Memory B cell (primary cell): ENCODE data around the gene CDC20.
"Not testable (repeated sequence)": the region's sequence is repeated elsewhere in the genome, so short reads cannot be mapped to it uniquely, and the experiment has no call there.

Experiments used
- ATAC-seq: fragments of 150-1000 bp; cut with Tn5 transposase; 2 replicates; pipeline ENCODE4 v1.10.0; 2021; ENCODE audit warnings: low read depth, mild to moderate bottlenecking, moderate library complexity
- DNase-seq, 2 donors: peaks; one replicate each; pipeline ENCODE4 v3.0.0; 2022; ENCODE audit warnings: low spot score in 2 of 2
- H3K27ac Mint-ChIP-seq: one replicate; pipeline ENCODE4 v1.8.0; 2022; ENCODE audit warnings: mild to moderate bottlenecking, moderate library complexity, mixed read lengths
- H3K27me3 Mint-ChIP-seq: one replicate; pipeline ENCODE4 v1.8.0; 2022; ENCODE audit warnings: mixed read lengths
- H3K36me3 Mint-ChIP-seq: one replicate; pipeline ENCODE4 v1.8.0; 2022; ENCODE audit warnings: mild to moderate bottlenecking, mixed read lengths
- H3K4me1 Mint-ChIP-seq: one replicate; pipeline ENCODE4 v1.8.0; 2022; ENCODE audit warnings: mixed read lengths
- H3K4me3 Mint-ChIP-seq: one replicate; pipeline ENCODE4 v1.8.0; 2022; ENCODE audit warnings: mild to moderate bottlenecking, moderate library complexity, mixed read lengths
- H3K9me3 Mint-ChIP-seq: one replicate; pipeline ENCODE4 v1.8.0; 2022; ENCODE audit warnings: mixed read lengths

CDC20 gene

DNA sequence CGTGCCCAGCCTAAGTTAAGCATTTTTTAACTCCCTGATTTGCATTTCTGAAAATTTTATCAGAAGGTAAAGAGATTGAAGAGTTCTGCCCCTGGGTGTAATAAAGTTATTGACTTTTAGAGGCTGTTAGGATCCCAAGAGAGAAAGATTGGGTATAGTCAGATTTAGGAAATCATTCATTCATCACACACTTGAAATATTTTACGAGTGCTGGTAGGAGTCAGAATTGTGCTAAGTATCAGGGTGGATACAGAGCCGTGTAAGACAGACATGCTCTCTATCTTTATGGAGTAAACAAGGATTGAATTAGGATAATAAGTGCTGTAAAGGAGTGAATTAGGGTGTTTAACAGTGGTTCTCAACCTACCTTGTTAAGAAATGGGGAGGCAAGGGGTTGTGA lies 33.9 kb downstream of the CDC20 start:
- Mint-ChIP-seq H3K27me3 (no peaks in the 10 kb centered on the region), H3K4me3 (no peak overlapping the region), H3K27ac (no peak overlapping the region), H3K36me3 (peaks cover 13% of the 10 kb centered on the region), H3K4me1 (peaks cover 38% of the 10 kb centered on the region), H3K9me3 (no peaks in the 10 kb centered on the region)
- DNase-seq (no peak), ATAC-seq (no peak)

DNA sequence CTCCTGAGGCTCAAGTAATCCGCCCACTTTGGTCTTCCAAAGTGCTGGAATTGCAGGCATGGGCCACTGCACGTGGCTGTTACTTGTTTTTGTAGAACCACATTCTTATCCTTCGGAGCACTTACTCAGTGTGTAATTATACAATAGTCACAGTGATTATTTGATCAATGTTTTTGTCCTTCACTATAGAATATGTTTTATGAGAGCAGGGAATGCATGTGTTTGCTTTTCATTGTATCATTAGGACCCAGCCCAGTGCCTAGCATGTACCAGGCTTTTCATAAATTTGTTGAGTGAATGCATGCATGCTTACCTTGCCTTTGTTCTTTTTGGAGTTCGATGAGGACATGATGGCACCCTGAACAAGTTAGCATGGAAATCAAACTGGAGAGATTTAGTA lies 36.7 kb downstream of the CDC20 start:
- DNase-seq (no peak), ATAC-seq (no peak)
- no peaks in the 10 kb centered on the region for H3K27me3 Mint-ChIP-seq
- no peak overlapping the region for H3K27ac Mint-ChIP-seq
- H3K36me3 Mint-ChIP-seq: peaks cover 13% of the 10 kb centered on the region
- H3K4me3 Mint-ChIP-seq: no peak overlapping the region
- H3K4me1 Mint-ChIP-seq: peaks cover 21% of the 10 kb centered on the region
- no peaks in the 10 kb centered on the region for H3K9me3 Mint-ChIP-seq

DNA sequence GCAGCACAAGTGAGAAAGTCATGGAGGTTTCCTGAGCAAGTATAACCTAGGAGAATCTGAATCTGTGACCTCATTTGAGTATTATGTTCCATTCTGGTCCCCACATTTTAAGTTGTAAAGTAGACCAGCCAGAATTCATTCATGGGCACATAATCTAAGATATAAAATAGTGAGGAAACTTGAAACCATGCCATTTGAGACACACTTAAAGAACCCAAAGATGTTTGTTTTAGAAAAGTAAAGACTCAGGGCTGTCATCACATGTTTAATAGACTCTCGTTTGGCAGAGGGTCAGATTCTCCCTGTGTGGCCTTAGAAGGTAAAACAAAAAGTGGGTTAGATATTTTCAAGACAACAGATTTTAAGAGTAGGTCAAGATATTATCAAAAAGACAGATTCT lies 37.3 kb downstream of the CDC20 start:
- Mint-ChIP-seq H3K36me3 (peaks cover 13% of the 10 kb centered on the region), H3K9me3 (no peaks in the 10 kb centered on the region), H3K4me3 (no peak overlapping the region), H3K4me1 (peaks cover 19% of the 10 kb centered on the region), H3K27ac (no peak overlapping the region), H3K27me3 (no peaks in the 10 kb centered on the region)
- no peak for ATAC-seq
- DNase-seq: no peak

DNA sequence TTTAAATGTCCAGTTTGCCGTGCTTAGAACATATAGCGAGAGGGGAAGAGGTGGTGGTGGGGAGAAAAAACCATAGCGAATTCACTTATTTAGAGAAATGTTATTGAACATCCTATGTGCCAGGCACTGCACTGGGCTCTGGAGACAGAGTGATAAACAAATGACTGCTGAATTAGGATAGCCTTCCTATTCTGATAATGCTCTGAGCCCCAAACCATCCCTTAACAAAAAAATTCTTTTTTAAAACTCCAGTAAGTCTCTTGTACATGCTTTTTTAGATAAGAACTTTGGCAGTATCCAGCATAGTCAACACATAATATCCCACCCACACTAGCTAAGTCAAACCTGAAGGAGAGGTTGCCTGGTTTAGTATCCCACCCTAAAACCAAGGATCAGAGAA lies 39.4 kb downstream of the CDC20 start:
- ATAC-seq (no peak), DNase-seq (no peak)
- Mint-ChIP-seq H3K36me3 (peaks cover 22% of the 10 kb centered on the region), H3K4me1 (peaks cover 18% of the 10 kb centered on the region), H3K27me3 (no peaks in the 10 kb centered on the region), H3K4me3 (no peak overlapping the region), H3K9me3 (no peaks in the 10 kb centered on the region), H3K27ac (peak overlapping the region; percentile 20)

DNA sequence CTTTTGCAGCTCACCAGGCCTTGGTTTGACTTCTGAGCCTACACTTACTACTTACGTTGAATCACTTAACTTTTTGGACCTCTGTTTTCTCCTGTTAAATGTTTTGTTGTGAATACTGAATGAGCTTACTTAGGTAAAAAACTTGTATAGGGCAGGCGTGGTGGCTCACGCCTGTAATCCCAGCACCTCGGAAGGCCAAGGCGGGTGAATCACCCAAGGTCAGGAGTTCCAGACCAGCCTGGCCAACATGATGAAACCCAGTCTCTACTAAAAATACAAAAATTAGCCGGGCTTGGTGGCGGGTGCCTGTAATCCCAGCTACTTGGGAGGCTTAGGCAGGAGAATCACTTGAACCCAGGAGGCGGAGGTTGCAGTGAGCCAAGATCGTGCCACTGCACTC lies 41.7 kb downstream of the CDC20 start:
- not testable (repeated sequence) for ATAC-seq, H3K9me3 Mint-ChIP-seq, H3K27me3 Mint-ChIP-seq, H3K27ac Mint-ChIP-seq, DNase-seq, H3K4me3 Mint-ChIP-seq
- Mint-ChIP-seq H3K4me1 (peaks cover 10% of the 10 kb centered on the region), H3K36me3 (peaks cover 27% of the 10 kb centered on the region)

DNA sequence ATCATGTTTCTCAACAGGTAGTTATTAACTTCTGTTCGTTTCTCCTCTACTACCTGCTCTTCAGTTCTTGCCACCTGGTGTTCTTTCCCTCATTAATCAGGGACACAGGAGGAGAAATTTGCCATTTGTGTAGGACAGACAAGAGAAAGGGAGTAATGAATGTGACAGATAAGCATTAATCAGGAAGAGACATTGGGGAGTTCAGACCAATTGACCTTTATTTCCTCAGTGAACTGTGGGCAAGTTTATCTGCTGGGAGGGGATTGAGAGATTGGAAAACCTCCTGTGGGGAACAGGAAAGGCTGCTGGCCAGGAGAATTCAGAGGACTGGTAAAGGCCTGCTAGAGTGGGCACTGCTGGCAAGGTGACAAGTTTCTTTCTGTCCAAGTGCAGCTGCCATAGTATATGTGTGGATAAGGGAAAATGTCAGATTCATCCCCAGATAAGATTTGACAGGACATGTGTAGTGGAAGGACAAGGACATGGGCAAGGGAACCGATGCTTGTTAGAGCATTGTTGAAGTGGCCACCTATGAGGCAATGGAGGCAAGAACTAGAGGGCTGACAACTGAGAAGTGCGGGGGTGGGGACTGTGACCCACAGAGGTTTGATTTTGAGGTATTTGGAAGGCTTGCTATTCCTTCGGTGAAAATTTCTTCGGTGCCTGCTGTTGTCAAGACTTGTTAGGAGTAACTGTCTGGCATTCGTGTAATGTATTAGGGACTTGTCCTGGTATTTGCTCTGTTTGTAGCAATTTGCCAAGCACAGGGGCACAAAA lies 43.5 kb downstream of the CDC20 start:
- Mint-ChIP-seq H3K4me1 (peaks cover 8% of the 10 kb centered on the region), H3K27ac (no peak overlapping the region), H3K9me3 (no peaks in the 10 kb centered on the region), H3K36me3 (peaks cover 37% of the 10 kb centered on the region), H3K27me3 (no peaks in the 10 kb centered on the region), H3K4me3 (no peak overlapping the region)
- DNase-seq (no peak), ATAC-seq (no peak)

DNA sequence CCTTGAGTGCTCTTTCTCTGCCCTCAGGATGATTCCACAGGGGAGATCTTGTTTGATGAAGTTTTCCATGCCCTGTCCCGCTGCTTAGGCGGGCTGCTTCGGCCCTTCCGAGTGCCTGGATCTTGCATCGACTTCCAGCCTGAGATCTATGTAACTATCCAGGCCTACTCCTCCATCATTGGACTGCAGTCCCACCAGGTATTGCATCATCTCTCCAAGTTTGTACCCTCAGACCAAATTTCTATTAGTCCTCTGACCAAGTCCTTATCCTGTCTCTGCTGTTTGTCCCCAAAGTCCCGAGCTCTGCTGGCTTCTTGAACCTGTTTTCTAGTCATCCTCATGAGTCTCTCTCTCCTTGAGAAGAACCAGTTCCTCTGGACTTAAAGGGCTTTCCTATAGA lies 45.6 kb downstream of the CDC20 start:
- Mint-ChIP-seq H3K27me3 (no peaks in the 10 kb centered on the region), H3K27ac (peak overlapping the region; percentile 25), H3K4me3 (no peak overlapping the region), H3K4me1 (peaks cover 5% of the 10 kb centered on the region), H3K9me3 (no peaks in the 10 kb centered on the region), H3K36me3 (peaks cover 45% of the 10 kb centered on the region)
- ATAC-seq (no peak), DNase-seq (no peak)

DNA sequence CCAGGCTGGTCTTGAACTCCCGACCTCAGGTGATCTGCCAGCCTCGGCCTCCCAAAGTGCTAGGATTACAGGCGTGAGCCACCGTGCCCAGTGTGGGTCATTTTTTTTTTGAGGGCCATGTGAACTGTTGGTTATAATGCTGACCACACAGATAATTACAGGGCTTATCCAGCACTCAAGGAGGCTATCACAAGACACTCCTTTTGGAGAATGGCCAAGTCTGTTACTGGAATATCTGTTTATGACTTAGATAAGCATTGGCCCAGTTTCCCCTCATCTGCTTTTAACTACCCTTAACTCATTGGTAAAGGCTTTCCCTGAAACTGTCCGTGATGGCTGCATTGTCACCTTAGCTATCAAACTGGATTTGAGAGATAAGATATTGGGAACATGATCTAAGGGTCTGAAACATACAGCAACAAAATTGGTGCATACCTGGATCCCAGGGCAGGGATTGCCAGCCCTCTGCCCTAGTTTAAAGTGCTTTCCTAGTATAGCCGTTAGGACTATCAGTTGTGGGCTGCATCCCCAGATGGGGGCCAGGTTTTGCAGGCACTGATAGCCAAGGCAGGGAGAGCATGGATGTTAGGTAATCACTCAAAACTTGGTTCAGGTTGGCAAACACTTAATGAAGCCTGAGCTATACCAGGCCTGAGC lies 46.6 kb downstream of the CDC20 start:
- peaks cover 5% of the 10 kb centered on the region for H3K4me1 Mint-ChIP-seq
- peaks cover 46% of the 10 kb centered on the region for H3K36me3 Mint-ChIP-seq
- H3K4me3 Mint-ChIP-seq: no peak overlapping the region
- no peaks in the 10 kb centered on the region for H3K9me3 Mint-ChIP-seq
- ATAC-seq (no peak), DNase-seq (no peak)
- H3K27ac Mint-ChIP-seq: no peak overlapping the region
- no peaks in the 10 kb centered on the region for H3K27me3 Mint-ChIP-seq

DNA sequence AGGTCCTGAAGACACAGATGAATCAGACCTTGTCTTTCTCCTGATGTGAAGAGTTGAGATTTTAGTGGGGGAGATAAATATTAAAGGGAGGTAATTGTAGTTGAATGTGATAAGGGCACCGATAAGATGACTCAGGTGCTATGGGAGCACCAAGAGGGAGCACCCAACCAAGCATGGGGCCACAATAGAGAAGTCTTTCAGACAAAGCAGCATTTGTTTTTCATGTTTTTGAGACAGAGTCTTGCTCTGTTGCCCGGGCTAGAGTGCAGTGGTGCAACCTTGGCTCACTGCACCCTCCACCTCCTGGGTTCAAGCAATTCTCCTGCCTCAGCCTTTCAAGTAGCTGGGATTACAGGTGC lies 47.1 kb downstream of the CDC20 start:
- Mint-ChIP-seq H3K27me3 (no peaks in the 10 kb centered on the region), H3K36me3 (peaks cover 45% of the 10 kb centered on the region), H3K27ac (no peak overlapping the region), H3K9me3 (no peaks in the 10 kb centered on the region), H3K4me1 (peaks cover 5% of the 10 kb centered on the region), H3K4me3 (no peak overlapping the region)
- no peak for DNase-seq
- no peak for ATAC-seq

DNA sequence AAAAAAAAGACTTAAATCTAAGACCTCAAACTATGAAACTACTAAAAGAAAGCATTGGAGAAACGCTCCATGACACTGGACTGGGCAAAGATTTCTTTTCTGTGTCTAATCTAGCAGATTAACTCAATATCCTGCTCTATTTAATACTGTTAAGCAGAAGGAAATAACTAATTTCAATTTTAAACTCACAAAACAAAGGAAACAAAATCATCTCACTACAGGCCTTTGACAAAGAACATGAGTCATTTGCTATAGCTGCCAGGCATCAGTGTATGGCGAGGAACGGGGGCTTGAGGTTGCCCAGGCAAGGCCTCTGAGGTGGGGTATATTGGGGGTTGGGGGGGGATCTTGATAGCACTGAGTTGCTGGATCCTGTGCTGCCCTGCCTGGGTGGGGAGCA lies 51.8 kb downstream of the CDC20 start:
- Mint-ChIP-seq H3K27ac (no peak overlapping the region), H3K4me1 (peaks cover 2% of the 10 kb centered on the region), H3K9me3 (no peaks in the 10 kb centered on the region), H3K27me3 (no peaks in the 10 kb centered on the region), H3K36me3 (peaks cover 33% of the 10 kb centered on the region), H3K4me3 (no peak overlapping the region)
- ATAC-seq (no peak), DNase-seq (no peak)
